Measurements from ENCODE around the gene COA6.

GRCh38 chr1:234340528-234340927 lies 32.7 kb upstream of the COA6 start:
- TF ChIP-seq CTCF (IDR thresholded peaks at IDR 0.05; ENCODE audit: insufficient read depth, low read length, poor library complexity, severe bottlenecking) (no peak), EZH2phosphoT487 (conservative IDR thresholded peaks at IDR 0.05; ENCODE audit: low read length) (no peak)

Data from SU-DHL-6 (cell line).